Suprapubic skin (tissue), 3 donors: ENCODE results near the gene NECTIN3.

Experiments used
- CTCF ChIP-seq, 2 donors: fragments of 200-600 bp in 1 of 2; fragments of 450-650 bp in 1 of 2; sonication (generic) in 1 of 2; IDR thresholded peaks; one replicate each; pipeline ENCODE4 v1.5.1; 2016 to 2019; ENCODE audit warnings: antibody characterized with exemption in 2 of 2, mild to moderate bottlenecking in 1 of 2, moderate library complexity in 1 of 2
- EP300 ChIP-seq: sonication (generic); formaldehyde crosslinking; IDR thresholded peaks from one replicate; pipeline ENCODE4 v1.6.1; 2017; ENCODE audit warnings: antibody characterized with exemption
- POLR2A ChIP-seq, 2 donors: fragments of 450-650 bp; IDR thresholded peaks; one replicate each; pipeline ENCODE4 v1.6.1; 2017; ENCODE audit warnings: antibody characterized with exemption in 2 of 2, mild to moderate bottlenecking in 2 of 2, moderate library complexity in 2 of 2

DNA sequence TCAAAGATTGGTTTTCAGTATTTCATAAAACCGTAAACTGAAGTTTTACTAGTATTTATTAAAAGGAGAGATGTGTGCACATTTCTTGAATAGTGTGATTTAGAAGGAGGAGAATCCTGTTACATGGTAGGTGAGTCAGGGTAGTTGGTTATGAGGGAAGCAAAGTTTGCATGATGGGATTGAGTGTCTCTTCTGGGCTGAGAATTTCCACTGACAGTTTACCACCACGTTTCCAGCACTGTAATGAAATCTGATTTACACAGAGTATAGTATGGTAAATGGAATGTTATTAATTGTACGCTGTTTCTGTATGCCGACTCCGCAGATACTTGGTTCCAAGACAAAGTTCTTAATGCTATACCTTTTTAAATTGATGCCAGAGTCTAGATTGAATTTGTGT is 1.6 kb downstream of the NECTIN3 start:
- TF ChIP-seq CTCF (IDR thresholded peaks at IDR 0.05) (no peak), EP300 (no peak), POLR2A (IDR thresholded peaks at IDR 0.05) (no peak)
